ENCODE measurements around the gene ELL2. TPM values are rescaled to one million over a fixed set of nuclear protein-coding genes. Genes with fewer than 3 reads are reported as not detected.

ELL2 gene
- total RNA-seq, 1 experiment from 2014 or later: 24.4 TPM

DNA sequence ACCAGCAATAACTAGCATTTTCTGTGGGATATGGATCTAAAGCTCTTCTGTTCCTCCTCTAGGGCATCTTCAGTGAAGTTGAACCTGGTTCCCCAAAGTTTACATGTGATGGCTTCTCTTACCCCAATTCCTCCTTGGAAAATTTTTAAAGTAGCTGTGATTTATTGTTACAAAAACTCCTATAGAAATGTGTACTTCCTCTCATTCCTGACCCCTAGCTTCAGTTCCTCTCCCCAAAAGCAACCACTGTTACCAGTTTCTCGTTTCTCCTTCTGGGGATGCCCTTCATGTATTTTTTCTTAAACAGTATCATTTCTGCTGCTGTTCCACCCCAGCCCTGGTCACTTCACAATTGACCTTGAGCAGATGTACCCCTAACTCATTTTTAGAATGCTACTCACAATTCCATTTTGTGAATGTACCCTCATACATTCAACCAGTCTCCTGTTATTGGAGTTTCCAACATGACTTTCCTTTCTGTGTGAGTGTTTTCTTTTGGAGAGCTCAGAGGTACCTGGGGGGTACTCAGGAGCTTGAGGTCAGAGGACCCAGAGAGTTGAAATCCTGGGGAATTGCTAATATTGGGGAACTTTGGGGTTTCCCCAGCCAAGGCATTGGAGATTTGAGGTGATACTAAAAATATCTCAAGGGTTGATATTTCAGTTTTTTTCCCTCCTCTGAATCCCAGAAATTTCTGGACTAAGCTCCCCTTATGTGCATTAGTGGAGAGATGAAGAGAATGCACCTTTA lies 120.5 kb downstream of the ELL2 start (continued):
- no peak for TF ChIP-seq ARID4B (CRISPR knock-in tag; IDR thresholded peaks at IDR 0.05; ENCODE audit: borderline replicate concordance)
- TF ChIP-seq JUN (CRISPR knock-in tag; IDR thresholded peaks at IDR 0.05): no peak
- TF ChIP-seq NR3C1 (CRISPR knock-in tag; conservative IDR thresholded peaks at IDR 0.05; ENCODE audit: low read depth): no peak
- TF ChIP-seq, protein P1, sequence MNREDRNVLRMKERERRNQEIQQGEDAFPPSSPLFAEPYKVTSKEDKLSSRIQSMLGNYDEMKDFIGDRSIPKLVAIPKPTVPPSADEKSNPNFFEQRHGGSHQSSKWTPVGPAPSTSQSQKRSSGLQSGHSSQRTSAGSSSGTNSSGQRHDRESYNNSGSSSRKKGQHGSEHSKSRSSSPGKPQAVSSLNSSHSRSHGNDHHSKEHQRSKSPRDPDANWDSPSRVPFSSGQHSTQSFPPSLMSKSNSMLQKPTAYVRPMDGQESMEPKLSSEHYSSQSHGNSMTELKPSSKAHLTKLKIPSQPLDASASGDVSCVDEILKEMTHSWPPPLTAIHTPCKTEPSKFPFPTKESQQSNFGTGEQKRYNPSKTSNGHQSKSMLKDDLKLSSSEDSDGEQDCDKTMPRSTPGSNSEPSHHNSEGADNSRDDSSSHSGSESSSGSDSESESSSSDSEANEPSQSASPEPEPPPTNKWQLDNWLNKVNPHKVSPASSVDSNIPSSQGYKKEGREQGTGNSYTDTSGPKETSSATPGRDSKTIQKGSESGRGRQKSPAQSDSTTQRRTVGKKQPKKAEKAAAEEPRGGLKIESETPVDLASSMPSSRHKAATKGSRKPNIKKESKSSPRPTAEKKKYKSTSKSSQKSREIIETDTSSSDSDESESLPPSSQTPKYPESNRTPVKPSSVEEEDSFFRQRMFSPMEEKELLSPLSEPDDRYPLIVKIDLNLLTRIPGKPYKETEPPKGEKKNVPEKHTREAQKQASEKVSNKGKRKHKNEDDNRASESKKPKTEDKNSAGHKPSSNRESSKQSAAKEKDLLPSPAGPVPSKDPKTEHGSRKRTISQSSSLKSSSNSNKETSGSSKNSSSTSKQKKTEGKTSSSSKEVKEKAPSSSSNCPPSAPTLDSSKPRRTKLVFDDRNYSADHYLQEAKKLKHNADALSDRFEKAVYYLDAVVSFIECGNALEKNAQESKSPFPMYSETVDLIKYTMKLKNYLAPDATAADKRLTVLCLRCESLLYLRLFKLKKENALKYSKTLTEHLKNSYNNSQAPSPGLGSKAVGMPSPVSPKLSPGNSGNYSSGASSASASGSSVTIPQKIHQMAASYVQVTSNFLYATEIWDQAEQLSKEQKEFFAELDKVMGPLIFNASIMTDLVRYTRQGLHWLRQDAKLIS (CRISPR knock-in tag; IDR thresholded peaks at IDR 0.05; ENCODE audit: borderline replicate concordance): no peak
- TF ChIP-seq HMGA2 (CRISPR knock-in tag; IDR thresholded peaks at IDR 0.05): no peak
- no peak for TF ChIP-seq IRF1 (CRISPR knock-in tag; IDR thresholded peaks at IDR 0.05)
- no peak for TF ChIP-seq ZNF138 (CRISPR knock-in tag; conservative IDR thresholded peaks at IDR 0.05)
- no peak for TF ChIP-seq PRRX2 (CRISPR knock-in tag; IDR thresholded peaks at IDR 0.05)

DNA sequence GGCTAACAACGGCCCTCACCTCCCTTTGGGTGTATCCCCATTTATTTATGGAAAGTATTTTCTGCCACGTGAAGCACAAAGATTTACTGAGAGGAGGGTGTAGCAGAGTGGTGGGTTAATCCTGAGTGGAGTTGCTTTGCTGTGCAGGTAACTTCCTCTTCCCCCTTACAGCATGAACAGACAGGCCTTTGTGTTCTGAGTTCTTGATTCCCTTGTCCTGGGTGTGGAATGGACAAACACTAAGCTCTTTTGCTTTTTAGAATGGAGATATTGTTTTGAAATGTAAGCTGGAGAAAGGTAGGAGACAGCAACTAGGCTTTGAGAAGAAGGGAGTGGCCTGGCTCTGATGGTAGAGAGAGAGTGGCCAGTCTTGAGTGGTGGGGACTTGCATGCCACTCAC lies 122.0 kb downstream of the ELL2 start:
- H3K36me3 Mint-ChIP-seq: no peaks in the 10 kb centered on the region
- H3K27me3 Mint-ChIP-seq (ENCODE audit: low read depth): no peaks in the 10 kb centered on the region; the same call in 1 of the 2 replicates
- H3K4me1 Mint-ChIP-seq: peaks cover 6% of the 10 kb centered on the region
- ChIA-PET POLR2A (no interaction called here), CTCF (no interaction called here)
- DNase-seq (ENCODE audit: low spot score) (no peak), ATAC-seq (no peak)
- no peak overlapping the region for H3K27ac Mint-ChIP-seq
- H3K4me3 Mint-ChIP-seq: no peak overlapping the region
- no peaks in the 10 kb centered on the region for H3K9me3 Mint-ChIP-seq
- no peak for TF ChIP-seq PRRX2 (CRISPR knock-in tag; IDR thresholded peaks at IDR 0.05)
- TF ChIP-seq, protein P2, sequence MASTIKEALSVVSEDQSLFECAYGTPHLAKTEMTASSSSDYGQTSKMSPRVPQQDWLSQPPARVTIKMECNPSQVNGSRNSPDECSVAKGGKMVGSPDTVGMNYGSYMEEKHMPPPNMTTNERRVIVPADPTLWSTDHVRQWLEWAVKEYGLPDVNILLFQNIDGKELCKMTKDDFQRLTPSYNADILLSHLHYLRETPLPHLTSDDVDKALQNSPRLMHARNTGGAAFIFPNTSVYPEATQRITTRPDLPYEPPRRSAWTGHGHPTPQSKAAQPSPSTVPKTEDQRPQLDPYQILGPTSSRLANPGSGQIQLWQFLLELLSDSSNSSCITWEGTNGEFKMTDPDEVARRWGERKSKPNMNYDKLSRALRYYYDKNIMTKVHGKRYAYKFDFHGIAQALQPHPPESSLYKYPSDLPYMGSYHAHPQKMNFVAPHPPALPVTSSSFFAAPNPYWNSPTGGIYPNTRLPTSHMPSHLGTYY (CRISPR knock-in tag; IDR thresholded peaks at IDR 0.05): no peak
- TF ChIP-seq NR3C1 (CRISPR knock-in tag; conservative IDR thresholded peaks at IDR 0.05; ENCODE audit: low read depth): no peak
- no peak for TF ChIP-seq CREB1 (CRISPR knock-in tag; IDR thresholded peaks at IDR 0.05)
- no peak for TF ChIP-seq RELA (CRISPR knock-in tag; IDR thresholded peaks at IDR 0.05; ENCODE audit: borderline replicate concordance)
- TF ChIP-seq SMAD3 (CRISPR knock-in tag; IDR thresholded peaks at IDR 0.05; ENCODE audit: borderline replicate concordance): no peak
- no peak for TF ChIP-seq JUN (CRISPR knock-in tag; IDR thresholded peaks at IDR 0.05)
- no peak for TF ChIP-seq CREM (CRISPR knock-in tag; IDR thresholded peaks at IDR 0.05)
- no peak for TF ChIP-seq TP53 (CRISPR knock-in tag; IDR thresholded peaks at IDR 0.05)
- TF ChIP-seq, protein P3, sequence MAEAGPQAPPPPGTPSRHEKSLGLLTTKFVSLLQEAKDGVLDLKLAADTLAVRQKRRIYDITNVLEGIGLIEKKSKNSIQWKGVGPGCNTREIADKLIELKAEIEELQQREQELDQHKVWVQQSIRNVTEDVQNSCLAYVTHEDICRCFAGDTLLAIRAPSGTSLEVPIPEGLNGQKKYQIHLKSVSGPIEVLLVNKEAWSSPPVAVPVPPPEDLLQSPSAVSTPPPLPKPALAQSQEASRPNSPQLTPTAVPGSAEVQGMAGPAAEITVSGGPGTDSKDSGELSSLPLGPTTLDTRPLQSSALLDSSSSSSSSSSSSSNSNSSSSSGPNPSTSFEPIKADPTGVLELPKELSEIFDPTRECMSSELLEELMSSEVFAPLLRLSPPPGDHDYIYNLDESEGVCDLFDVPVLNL (CRISPR knock-in tag; IDR thresholded peaks at IDR 0.05; ENCODE audit: borderline replicate concordance, low read depth): no peak
- no peak for TF ChIP-seq ZNF138 (CRISPR knock-in tag; conservative IDR thresholded peaks at IDR 0.05)
- no peak for TF ChIP-seq SMAD4 (CRISPR knock-in tag; IDR thresholded peaks at IDR 0.05)
- TF ChIP-seq ATF1 (CRISPR knock-in tag; IDR thresholded peaks at IDR 0.05): no peak
- TF ChIP-seq, protein P4, sequence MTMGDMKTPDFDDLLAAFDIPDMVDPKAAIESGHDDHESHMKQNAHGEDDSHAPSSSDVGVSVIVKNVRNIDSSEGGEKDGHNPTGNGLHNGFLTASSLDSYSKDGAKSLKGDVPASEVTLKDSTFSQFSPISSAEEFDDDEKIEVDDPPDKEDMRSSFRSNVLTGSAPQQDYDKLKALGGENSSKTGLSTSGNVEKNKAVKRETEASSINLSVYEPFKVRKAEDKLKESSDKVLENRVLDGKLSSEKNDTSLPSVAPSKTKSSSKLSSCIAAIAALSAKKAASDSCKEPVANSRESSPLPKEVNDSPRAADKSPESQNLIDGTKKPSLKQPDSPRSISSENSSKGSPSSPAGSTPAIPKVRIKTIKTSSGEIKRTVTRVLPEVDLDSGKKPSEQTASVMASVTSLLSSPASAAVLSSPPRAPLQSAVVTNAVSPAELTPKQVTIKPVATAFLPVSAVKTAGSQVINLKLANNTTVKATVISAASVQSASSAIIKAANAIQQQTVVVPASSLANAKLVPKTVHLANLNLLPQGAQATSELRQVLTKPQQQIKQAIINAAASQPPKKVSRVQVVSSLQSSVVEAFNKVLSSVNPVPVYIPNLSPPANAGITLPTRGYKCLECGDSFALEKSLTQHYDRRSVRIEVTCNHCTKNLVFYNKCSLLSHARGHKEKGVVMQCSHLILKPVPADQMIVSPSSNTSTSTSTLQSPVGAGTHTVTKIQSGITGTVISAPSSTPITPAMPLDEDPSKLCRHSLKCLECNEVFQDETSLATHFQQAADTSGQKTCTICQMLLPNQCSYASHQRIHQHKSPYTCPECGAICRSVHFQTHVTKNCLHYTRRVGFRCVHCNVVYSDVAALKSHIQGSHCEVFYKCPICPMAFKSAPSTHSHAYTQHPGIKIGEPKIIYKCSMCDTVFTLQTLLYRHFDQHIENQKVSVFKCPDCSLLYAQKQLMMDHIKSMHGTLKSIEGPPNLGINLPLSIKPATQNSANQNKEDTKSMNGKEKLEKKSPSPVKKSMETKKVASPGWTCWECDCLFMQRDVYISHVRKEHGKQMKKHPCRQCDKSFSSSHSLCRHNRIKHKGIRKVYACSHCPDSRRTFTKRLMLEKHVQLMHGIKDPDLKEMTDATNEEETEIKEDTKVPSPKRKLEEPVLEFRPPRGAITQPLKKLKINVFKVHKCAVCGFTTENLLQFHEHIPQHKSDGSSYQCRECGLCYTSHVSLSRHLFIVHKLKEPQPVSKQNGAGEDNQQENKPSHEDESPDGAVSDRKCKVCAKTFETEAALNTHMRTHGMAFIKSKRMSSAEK (CRISPR knock-in tag; IDR thresholded peaks at IDR 0.05; ENCODE audit: borderline replicate concordance): no peak
- TF ChIP-seq ZNF317 (CRISPR knock-in tag; IDR thresholded peaks at IDR 0.05; ENCODE audit: borderline replicate concordance, low read depth): no peak
